ENCODE results near the gene LIMA1.
"Not testable (repeated sequence)": the region's sequence is repeated elsewhere in the genome, so short reads cannot be mapped to it uniquely, and the experiment has no call there.

Gene LIMA1

DNA sequence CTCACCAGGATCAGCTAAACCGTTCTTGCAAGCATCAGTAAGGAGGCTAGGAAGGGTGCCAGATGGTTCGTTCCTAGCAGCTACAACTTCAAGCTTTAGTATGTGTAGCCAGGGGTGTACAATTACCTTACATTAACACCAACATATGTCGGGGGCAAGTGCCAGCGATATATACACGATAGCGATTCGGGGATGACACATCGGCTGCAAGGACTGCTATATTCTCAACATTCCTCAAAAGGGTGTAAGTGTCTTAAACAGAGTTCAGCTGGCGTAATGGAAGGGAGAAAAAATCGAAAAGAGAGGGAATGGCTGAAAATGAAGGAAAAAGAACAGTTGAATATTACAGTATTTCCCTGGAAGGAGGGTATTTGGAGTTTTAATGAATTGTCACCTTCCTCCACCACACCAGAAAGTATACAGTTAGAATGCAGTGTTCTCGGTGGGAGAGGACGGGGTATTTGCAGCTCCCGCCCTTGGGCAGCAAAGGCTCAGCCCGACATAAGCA is 545 bp downstream of the LIMA1 start:
- DNase-seq (ENCODE audit: low read depth) = no peak
- peak overlapping the region; percentile 77 for H3K4me3 ChIP-seq (ENCODE audit: low read depth, low read length)
- TF ChIP-seq, protein P1, sequence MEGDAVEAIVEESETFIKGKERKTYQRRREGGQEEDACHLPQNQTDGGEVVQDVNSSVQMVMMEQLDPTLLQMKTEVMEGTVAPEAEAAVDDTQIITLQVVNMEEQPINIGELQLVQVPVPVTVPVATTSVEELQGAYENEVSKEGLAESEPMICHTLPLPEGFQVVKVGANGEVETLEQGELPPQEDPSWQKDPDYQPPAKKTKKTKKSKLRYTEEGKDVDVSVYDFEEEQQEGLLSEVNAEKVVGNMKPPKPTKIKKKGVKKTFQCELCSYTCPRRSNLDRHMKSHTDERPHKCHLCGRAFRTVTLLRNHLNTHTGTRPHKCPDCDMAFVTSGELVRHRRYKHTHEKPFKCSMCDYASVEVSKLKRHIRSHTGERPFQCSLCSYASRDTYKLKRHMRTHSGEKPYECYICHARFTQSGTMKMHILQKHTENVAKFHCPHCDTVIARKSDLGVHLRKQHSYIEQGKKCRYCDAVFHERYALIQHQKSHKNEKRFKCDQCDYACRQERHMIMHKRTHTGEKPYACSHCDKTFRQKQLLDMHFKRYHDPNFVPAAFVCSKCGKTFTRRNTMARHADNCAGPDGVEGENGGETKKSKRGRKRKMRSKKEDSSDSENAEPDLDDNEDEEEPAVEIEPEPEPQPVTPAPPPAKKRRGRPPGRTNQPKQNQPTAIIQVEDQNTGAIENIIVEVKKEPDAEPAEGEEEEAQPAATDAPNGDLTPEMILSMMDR (IDR thresholded peaks at IDR 0.05; ENCODE audit: low read depth, low read length, missing control alignments) = no peak

DNA sequence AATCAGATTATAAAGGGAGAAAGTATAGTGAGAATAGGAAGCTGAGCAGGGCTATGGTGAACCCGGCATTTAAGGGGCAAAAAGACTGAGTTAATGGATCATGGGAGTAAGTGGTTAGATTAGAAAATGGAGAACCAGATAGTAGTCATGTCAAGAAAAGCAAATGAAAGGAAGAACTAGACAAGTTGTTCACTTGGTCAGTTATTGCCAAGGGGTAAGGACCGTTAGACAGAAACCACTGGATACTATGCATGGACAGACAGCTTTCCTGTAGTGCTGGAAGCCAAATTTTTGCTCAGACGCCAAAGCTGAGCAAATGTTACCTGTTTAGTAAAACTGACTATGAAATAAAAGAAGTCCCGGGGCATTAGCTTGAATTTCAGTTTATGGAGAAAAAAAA is 3.8 kb downstream of the LIMA1 start:
- H3K4me3 ChIP-seq (ENCODE audit: low read depth, low read length) = no peak overlapping the region
- TF ChIP-seq, protein P1 (IDR thresholded peaks at IDR 0.05; ENCODE audit: low read depth, low read length, missing control alignments) = no peak
- no peak for DNase-seq (ENCODE audit: low read depth)

DNA sequence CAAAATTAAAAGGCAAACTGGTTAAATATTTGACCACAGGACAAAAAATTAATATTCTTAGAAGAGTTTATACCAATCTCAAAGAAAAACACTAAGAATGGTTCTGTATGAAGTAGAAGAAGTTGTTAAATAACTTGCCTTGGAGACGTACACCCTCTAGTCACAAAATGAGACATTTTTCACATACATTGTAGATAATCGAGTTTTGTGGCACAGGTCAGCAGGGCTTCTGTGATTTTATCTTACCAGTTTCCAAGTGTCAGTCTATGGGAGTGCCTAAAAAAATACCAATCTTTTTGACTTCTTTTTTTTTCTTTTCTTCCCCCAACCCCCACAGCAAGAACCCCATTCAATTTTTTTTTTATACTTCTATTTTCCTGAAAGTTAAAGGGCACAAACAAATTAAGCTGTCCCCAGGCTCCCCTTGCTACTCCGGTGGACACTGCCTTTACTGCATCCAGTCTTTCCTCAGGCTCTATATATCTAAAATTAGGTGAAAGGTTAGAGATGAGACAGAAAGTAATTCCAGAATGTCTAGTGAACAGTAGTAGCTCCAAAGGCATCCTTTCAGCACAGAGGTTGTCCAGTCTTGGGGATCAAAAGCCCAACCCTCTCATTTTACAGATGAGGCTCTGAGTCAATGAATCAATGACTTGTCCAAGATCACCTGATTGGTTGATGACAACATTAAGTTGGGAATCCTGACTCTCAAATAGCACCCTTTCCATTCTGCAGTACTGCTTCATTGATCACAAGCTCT is 6.2 kb downstream of the LIMA1 start:
- no peak overlapping the region for H3K4me3 ChIP-seq (ENCODE audit: low read depth, low read length)
- TF ChIP-seq, protein P1 (IDR thresholded peaks at IDR 0.05; ENCODE audit: low read depth, low read length, missing control alignments) = no peak
- DNase-seq (ENCODE audit: low read depth) = no peak

DNA sequence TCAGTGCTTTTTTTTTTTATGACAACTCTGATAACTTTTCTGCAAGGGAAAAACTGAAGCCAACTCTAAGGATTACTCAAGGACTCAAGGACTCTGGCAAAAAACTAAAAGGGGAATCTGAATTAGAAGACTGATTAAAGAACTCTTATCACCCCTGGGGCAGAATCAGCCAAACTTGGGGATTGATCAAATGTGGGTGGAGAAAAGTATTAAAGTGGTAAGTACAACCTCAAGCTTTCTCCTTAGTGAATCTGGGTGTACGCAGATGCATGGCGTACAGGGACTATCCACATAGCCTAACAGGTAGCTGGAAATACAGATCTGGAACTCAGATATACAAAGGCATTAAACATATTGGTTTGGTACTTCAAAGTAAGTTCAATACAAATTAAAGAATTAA is 7.3 kb downstream of the LIMA1 start:
- no peak overlapping the region for H3K4me3 ChIP-seq (ENCODE audit: low read depth, low read length)
- TF ChIP-seq, protein P1 (IDR thresholded peaks at IDR 0.05; ENCODE audit: low read depth, low read length, missing control alignments) = no peak
- no peak for DNase-seq (ENCODE audit: low read depth)

DNA sequence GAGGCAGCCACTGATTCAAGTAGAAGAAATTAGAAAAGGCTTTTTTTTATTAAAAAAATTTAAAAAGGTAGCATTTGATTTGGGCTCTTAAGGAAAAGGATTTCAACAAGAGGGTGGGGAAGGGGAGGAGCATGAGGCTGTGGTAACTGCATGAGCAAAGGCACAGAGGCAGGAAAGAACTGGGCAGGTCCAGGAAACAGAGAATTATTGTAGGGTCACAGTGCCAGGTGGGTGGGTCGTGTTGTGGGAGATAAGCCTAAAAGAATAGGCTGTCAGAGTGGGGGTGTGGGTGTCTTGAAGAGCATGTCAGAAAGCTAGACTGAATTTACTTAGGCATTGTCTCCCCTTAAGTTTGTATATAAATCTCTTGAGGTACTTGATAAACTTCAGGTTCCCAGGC is 7.8 kb downstream of the LIMA1 start:
- DNase-seq (ENCODE audit: low read depth) = no peak
- TF ChIP-seq, protein P1 (IDR thresholded peaks at IDR 0.05; ENCODE audit: low read depth, low read length, missing control alignments) = no peak
- no peak overlapping the region for H3K4me3 ChIP-seq (ENCODE audit: low read depth, low read length)

DNA sequence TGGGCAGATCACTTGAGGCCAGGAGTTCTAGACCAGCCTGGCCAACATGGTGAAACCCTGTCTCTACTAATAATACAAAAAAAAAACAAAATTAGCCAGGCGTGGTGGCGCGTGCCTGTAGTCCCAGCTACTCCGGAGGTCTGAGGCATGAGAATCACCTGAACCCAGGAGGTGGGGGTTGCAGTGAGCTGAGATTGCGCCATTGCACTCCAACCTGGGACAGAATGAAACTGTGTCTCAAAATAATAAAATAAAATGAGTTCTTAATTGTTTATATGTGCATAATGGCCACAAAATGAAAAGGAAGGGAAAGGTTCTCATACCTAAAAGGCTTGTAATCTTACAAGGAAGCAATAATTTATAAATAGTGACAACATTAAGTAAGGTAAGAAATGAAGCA is 8.2 kb downstream of the LIMA1 start:
- not testable (repeated sequence) for DNase-seq (ENCODE audit: low read depth); H3K4me3 ChIP-seq (ENCODE audit: low read depth, low read length)

DNA sequence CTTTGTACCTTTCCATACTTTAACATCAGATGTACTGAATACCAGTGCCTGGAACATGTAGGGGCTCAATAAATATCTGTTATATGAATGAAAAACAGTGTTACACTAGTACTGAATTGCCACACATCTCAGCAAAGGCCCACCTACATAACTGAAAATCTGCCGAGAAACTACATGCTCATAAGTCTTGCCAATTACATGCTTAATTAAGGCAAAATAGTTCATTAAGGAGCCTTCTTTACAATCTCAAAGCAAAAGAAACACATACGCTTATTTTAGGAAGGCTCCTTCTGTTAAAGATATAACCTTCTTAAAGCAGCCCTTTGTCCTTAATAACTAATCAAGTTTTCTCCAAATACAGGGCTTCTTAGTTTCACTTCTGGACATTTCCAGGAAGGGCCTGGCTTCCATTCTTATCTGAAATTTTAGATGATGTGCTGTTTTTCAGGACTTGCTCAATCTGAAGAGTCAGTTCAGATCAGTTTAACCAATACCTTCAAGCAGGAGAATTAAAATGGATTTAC is 11.5 kb downstream of the LIMA1 start:
- H3K4me3 ChIP-seq (ENCODE audit: low read depth, low read length) = no peak overlapping the region
- TF ChIP-seq, protein P1 (IDR thresholded peaks at IDR 0.05; ENCODE audit: low read depth, low read length, missing control alignments) = no peak
- no peak for DNase-seq (ENCODE audit: low read depth)
